Activated CD8-positive, alpha-beta T cell treated with anti-CD3 and anti-CD28 coated beads for 36 hours (primary cell): ENCODE data around the gene PDS5A. TPM values are rescaled to one million over a fixed set of nuclear protein-coding genes. Genes with fewer than 3 reads are reported as not detected.
"Not testable (repeated sequence)": the region's sequence is repeated elsewhere in the genome, so short reads cannot be mapped to it uniquely, and the experiment has no call there.

Experiments
- ATAC-seq: fragments of 200-7000 bp; cut with Tn5 transposase; one replicate; pipeline ENCODE4 v1.10.0; 2021; ENCODE audit warnings: mild to moderate bottlenecking, moderate library complexity
- CTCF ChIA-PET: fragments of 350-600 bp; sonication (Branson Sonifier 250); formaldehyde crosslinking; loops from one replicate; lab custom pipeline; 2021; ENCODE audit warnings: antibody characterized with exemption; lab: Charles Lee
- POLR2A ChIA-PET: fragments of 350-600 bp; sonication (Branson Sonifier 250); formaldehyde crosslinking; loops from one replicate; lab custom pipeline; 2021; ENCODE audit warnings: antibody characterized with exemption; lab: Charles Lee
- DNase-seq: peaks from one replicate; pipeline ENCODE4 v3.0.0-alpha.2; 2020
- H3K27ac Mint-ChIP-seq: one replicate; pipeline ENCODE4 v1.8.0; 2021; ENCODE audit warnings: mild to moderate bottlenecking, mixed read lengths
- H3K27me3 Mint-ChIP-seq: one replicate; pipeline ENCODE4 v1.8.0; 2021; ENCODE audit warnings: mixed read lengths
- H3K36me3 Mint-ChIP-seq: one replicate; pipeline ENCODE4 v1.8.0; 2021; ENCODE audit warnings: low read depth, mixed read lengths
- H3K4me1 Mint-ChIP-seq: one replicate; pipeline ENCODE4 v1.8.0; 2021; ENCODE audit warnings: low read depth, mixed read lengths
- H3K4me3 Mint-ChIP-seq: one replicate; pipeline ENCODE4 v1.8.0; 2021; ENCODE audit warnings: mild to moderate bottlenecking, moderate library complexity, mixed read lengths
- H3K9me3 Mint-ChIP-seq: one replicate; pipeline ENCODE4 v1.8.0; 2021; ENCODE audit warnings: mixed read lengths
- CTCF ChIP-seq: fragments of 200-600 bp; IDR thresholded peaks from one replicate; pipeline ENCODE4 v1.8.0; 2022; ENCODE audit warnings: antibody characterized with exemption, mild to moderate bottlenecking
- intact Hi-C: fragments of 100-400 bp; cut with micrococcal nuclease; formaldehyde crosslinking; loops from one replicate; pipeline ENCODE4 v1.10.0; 2022
- total RNA-seq, 2 experiments: library from RNA; stranded (reverse); gene quantifications; one replicate each; pipeline ENCODE4 v1.2.3, GENCODE V29; 2021

PDS5A gene
- total RNA-seq, 2 experiments from 2014 or later, result 105 to 106 TPM

GRCh38 chr4:40003986-40004385, 26.3 kb upstream of the PDS5A start:
- intact Hi-C loops, result no loop called here
- H3K27me3 Mint-ChIP-seq, result no peaks in the 10 kb centered on the region
- no peak for ATAC-seq
- no peaks in the 10 kb centered on the region for H3K9me3 Mint-ChIP-seq
- H3K36me3 Mint-ChIP-seq, result no peaks in the 10 kb centered on the region
- no peak overlapping the region for H3K4me3 Mint-ChIP-seq
- ChIA-PET POLR2A (no interaction called here), CTCF (no interaction called here)
- no peak overlapping the region for H3K27ac Mint-ChIP-seq
- no peak for TF ChIP-seq CTCF
- no peak for DNase-seq
- H3K4me1 Mint-ChIP-seq, result no peaks in the 10 kb centered on the region

- ChIA-PET CTCF (no interaction called here), POLR2A (no interaction called here)
- intact Hi-C loops, result no loop called here
These were observed 23.0 kb upstream of the PDS5A start for GRCh38 chr4:40000711-40001110.

GRCh38 chr4:39998659-39999345, 21.1 kb upstream of the PDS5A start:
- no peaks in the 10 kb centered on the region for H3K27me3 Mint-ChIP-seq
- POLR2A ChIA-PET, result no interaction called here
- H3K4me3 Mint-ChIP-seq, result no peak overlapping the region
- CTCF ChIA-PET, result no interaction called here
- H3K9me3 Mint-ChIP-seq, result no peaks in the 10 kb centered on the region
- ATAC-seq (no peak), DNase-seq (no peak)
- H3K27ac Mint-ChIP-seq, result no peak overlapping the region
- no peaks in the 10 kb centered on the region for H3K4me1 Mint-ChIP-seq
- no peak for TF ChIP-seq CTCF
- H3K36me3 Mint-ChIP-seq, result no peaks in the 10 kb centered on the region
- intact Hi-C loops, result no loop called here

More at GRCh38 chr4:40000711-40001110, 23.0 kb upstream of the PDS5A start:
- H3K4me3 Mint-ChIP-seq, result no peak overlapping the region
- no peak for TF ChIP-seq CTCF
- no peaks in the 10 kb centered on the region for H3K4me1 Mint-ChIP-seq
- H3K27me3 Mint-ChIP-seq, result no peaks in the 10 kb centered on the region
- no peaks in the 10 kb centered on the region for H3K9me3 Mint-ChIP-seq
- ATAC-seq, result no peak
- H3K36me3 Mint-ChIP-seq, result no peaks in the 10 kb centered on the region
- H3K27ac Mint-ChIP-seq, result no peak overlapping the region
- no peak for DNase-seq

GRCh38 chr4:39996811-39997210, 19.1 kb upstream of the PDS5A start:
- H3K4me3 Mint-ChIP-seq, result no peak overlapping the region
- no peaks in the 10 kb centered on the region for H3K9me3 Mint-ChIP-seq
- DNase-seq, result no peak
- no peaks in the 10 kb centered on the region for H3K27me3 Mint-ChIP-seq
- ChIA-PET POLR2A (no interaction called here), CTCF (no interaction called here)
- no peak for ATAC-seq
- TF ChIP-seq CTCF, result no peak
- intact Hi-C loops, result no loop called here
- no peaks in the 10 kb centered on the region for H3K4me1 Mint-ChIP-seq
- H3K27ac Mint-ChIP-seq, result no peak overlapping the region
- H3K36me3 Mint-ChIP-seq, result no peaks in the 10 kb centered on the region

- Mint-ChIP-seq H3K4me1 (no peaks in the 10 kb centered on the region), H3K27ac (no peak overlapping the region), H3K9me3 (no peaks in the 10 kb centered on the region), H3K27me3 (no peaks in the 10 kb centered on the region), H3K36me3 (no peaks in the 10 kb centered on the region), H3K4me3 (no peak overlapping the region)
- intact Hi-C loops, result no loop called here
- TF ChIP-seq CTCF, result no peak
- ATAC-seq, result no peak
- POLR2A ChIA-PET, result interaction anchor here (1.4 kb wide), 1 partner anchor 16 kb away, joined by 6 read pairs; the partner anchor contains the start of gene PDS5A
- no peak for DNase-seq
- CTCF ChIA-PET, result no interaction called here
These were observed 16.7 kb upstream of the PDS5A start for GRCh38 chr4:39994406-39994805.

- ATAC-seq, H3K27ac Mint-ChIP-seq, H3K4me1 Mint-ChIP-seq, CTCF ChIA-PET, H3K4me3 Mint-ChIP-seq, POLR2A ChIA-PET, H3K27me3 Mint-ChIP-seq, intact Hi-C loops, DNase-seq, H3K36me3 Mint-ChIP-seq, H3K9me3 Mint-ChIP-seq: not testable (repeated sequence)
These were observed 11.7 kb upstream of the PDS5A start for GRCh38 chr4:39989381-39989780.
